Spleen (tissue), 7 donors: ENCODE data around the gene CTXND1.

ENCODE experiments used
- CTCF ChIP-seq, 11 experiments: fragments of 200-600 bp in 7 of 11; fragments of 450-650 bp in 4 of 11; sonication (generic) in 4 of 11; IDR thresholded peaks in 8 of 11; conservative IDR thresholded peaks in 3 of 11; 1 replicate in 7 of 11; 2 replicates in 4 of 11; pipeline versions ENCODE4 v1.4.0 to v1.8.0; 2016 to 2021; ENCODE audit warnings: antibody characterized with exemption in 11 of 11, inconsistent platforms in 4 of 11, mild to moderate bottlenecking in 1 of 11
- POLR2A ChIP-seq, 3 donors: fragments of 450-650 bp; IDR thresholded peaks; one replicate each; pipeline ENCODE4 v1.5.1; 2017; ENCODE audit warnings: antibody characterized with exemption in 3 of 3, mild to moderate bottlenecking in 1 of 3
- POLR2AphosphoS5 ChIP-seq, 3 donors: sonication (generic); formaldehyde crosslinking; IDR thresholded peaks; one replicate each; pipeline ENCODE4 v1.5.1; 2017; ENCODE audit warnings: antibody characterized with exemption in 3 of 3
- donor health status: DM: no; HTN: no; CAD: no; lungs with moderate emphysema.
- donor health status: DM: no; HTN: no; CAD: no.
- donor health status: DM: no; HTN: no; CAD: no.

GRCh38 chr15:80251428-80252120 lies 439 bp downstream of the CTXND1 start:
- TF ChIP-seq POLR2AphosphoS5 (IDR thresholded peaks at IDR 0.05) = no peak
- no peak for TF ChIP-seq POLR2A (IDR thresholded peaks at IDR 0.05)
- no peak for TF ChIP-seq CTCF (IDR thresholded peaks at IDR 0.05 in 8 of 11, conservative IDR thresholded peaks at IDR 0.05 in 3 of 11)
